ENCODE results near the gene AK1. TPM values are rescaled to one million over a fixed set of nuclear protein-coding genes. Genes with fewer than 3 reads are reported as not detected.

The AK1 gene
- total RNA-seq, 1 experiment from 2014 or later = 84.5 TPM

DNA sequence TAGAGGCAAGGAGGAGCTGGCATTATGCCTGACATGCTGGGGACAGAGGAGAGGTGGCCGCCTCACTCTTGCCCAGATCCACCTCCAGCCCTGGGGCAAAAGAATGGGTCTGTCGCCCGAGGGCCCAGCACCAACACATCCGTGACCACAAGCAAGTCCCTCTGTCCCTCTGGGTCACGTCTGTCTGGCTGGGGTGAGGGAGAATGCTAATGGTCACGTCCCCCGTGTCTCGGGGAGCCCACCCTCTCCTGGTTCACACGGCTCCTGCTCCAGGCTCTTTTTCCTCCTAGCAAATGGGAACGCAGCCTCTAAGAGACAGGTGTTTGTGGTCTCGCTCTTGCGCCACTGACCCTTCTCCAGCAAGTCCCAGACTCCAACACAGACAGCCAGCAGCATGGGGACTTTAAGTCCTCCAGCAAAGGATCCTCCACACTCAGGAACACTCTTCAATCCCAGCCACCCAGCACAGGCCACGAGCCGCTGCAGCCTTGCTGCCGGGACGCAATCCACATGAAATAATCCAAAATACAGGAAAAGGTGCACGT is 27.1 kb downstream of the AK1 start:
- no peak overlapping the region for H3K4me3 ChIP-seq
- H3K36me3 ChIP-seq (ENCODE audit: low read depth) = peaks cover 5% of the 10 kb centered on the region; the same call in 1 of the 2 replicates
- H2AFZ ChIP-seq = no peak overlapping the region
- CTCF ChIA-PET = no interaction called here
- peaks cover 18% of the 10 kb centered on the region for H3K9me3 ChIP-seq (ENCODE audit: insufficient read depth, low read depth)
- H3K9me2 ChIP-seq (ENCODE audit: insufficient read depth) = no peaks in the 10 kb centered on the region
- no peak for TF ChIP-seq EZH2 (IDR thresholded peaks at IDR 0.05; ENCODE audit: low read depth)
- TF ChIP-seq, protein P1, sequence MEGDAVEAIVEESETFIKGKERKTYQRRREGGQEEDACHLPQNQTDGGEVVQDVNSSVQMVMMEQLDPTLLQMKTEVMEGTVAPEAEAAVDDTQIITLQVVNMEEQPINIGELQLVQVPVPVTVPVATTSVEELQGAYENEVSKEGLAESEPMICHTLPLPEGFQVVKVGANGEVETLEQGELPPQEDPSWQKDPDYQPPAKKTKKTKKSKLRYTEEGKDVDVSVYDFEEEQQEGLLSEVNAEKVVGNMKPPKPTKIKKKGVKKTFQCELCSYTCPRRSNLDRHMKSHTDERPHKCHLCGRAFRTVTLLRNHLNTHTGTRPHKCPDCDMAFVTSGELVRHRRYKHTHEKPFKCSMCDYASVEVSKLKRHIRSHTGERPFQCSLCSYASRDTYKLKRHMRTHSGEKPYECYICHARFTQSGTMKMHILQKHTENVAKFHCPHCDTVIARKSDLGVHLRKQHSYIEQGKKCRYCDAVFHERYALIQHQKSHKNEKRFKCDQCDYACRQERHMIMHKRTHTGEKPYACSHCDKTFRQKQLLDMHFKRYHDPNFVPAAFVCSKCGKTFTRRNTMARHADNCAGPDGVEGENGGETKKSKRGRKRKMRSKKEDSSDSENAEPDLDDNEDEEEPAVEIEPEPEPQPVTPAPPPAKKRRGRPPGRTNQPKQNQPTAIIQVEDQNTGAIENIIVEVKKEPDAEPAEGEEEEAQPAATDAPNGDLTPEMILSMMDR (conservative IDR thresholded peaks at IDR 0.05) = no peak
- H3K27ac ChIP-seq = no peak overlapping the region
- peaks cover 5% of the 10 kb centered on the region; the same call in 1 of the 2 replicates for H3F3A ChIP-seq (ENCODE audit: insufficient read depth, low read depth)
- BruUV-seq (replicated peaks) = no TSS peak
- DNase-seq = no peak
- POLR2A ChIA-PET (ENCODE audit: unreplicated experiment) = no interaction called here
- H4K20me1 ChIP-seq (ENCODE audit: insufficient read depth) = no peaks in the 10 kb centered on the region
- intact Hi-C loops (cut with micrococcal nuclease; ENCODE audit: unreplicated experiment) = no loop called here
- H3K4me2 ChIP-seq = no peak overlapping the region
- no peaks in the 10 kb centered on the region for H3K27me3 ChIP-seq (ENCODE audit: insufficient read depth, low read depth)
- H3K79me2 ChIP-seq (ENCODE audit: low read depth) = no peaks in the 10 kb centered on the region
- H3K4me1 ChIP-seq (replicated peaks; ENCODE audit: insufficient read depth) = peaks cover 16% of the 10 kb centered on the region

DNA sequence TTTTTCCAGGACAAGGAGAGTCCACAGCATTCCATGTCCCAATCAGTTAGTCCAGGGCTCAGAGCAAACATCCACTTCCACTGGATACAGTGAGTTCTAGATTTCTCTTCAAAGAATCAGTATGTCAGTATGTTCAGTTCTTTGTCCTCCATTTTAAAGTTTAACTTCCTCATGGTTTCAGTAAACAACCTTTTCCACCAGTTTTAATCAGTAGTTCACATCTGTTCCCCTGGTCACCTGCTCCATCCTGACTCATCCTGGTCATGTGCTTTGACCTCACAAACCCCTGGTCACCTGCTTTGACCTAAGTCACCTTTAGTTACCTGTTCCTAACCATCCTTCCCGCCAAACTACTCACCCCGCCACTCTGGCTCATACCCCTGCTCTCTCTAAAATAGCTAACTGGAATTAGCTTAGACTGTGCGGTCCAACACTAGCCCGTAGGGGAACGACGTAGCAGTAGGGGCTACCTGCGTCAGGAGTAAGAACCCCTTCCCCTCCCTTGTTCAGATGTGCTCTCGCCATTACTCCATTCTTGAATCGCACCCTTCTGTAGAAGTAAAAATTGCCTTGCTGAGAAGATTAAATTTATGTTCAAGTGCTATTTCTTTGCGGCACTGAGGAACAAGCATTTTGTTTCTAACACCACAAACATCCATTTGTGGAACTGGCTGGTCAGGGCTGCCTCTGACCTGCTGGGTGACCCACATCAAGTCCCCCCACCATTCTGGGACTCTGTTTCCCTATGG is 28.5 kb downstream of the AK1 start:
- H3K4me3 ChIP-seq = no peak overlapping the region
- no peak for DNase-seq
- no peaks in the 10 kb centered on the region for H3K9me2 ChIP-seq (ENCODE audit: insufficient read depth)
- peaks cover 5% of the 10 kb centered on the region; the same call in 1 of the 2 replicates for H3K36me3 ChIP-seq (ENCODE audit: low read depth)
- H3K79me2 ChIP-seq (ENCODE audit: low read depth) = no peaks in the 10 kb centered on the region
- H3K27me3 ChIP-seq (ENCODE audit: insufficient read depth, low read depth) = no peaks in the 10 kb centered on the region
- H3K4me1 ChIP-seq (replicated peaks; ENCODE audit: insufficient read depth) = peaks cover 10% of the 10 kb centered on the region
- peaks cover 4% of the 10 kb centered on the region; the same call in 1 of the 2 replicates for H3F3A ChIP-seq (ENCODE audit: insufficient read depth, low read depth)
- no peak overlapping the region for H3K4me2 ChIP-seq
- intact Hi-C loops (cut with micrococcal nuclease; ENCODE audit: unreplicated experiment) = no loop called here
- no peak for TF ChIP-seq EZH2 (IDR thresholded peaks at IDR 0.05; ENCODE audit: low read depth)
- TF ChIP-seq, protein P1 (conservative IDR thresholded peaks at IDR 0.05) = no peak
- POLR2A ChIA-PET (ENCODE audit: unreplicated experiment) = no interaction called here
- no peak overlapping the region for H3K27ac ChIP-seq
- no TSS peak for BruUV-seq (replicated peaks)
- H4K20me1 ChIP-seq (ENCODE audit: insufficient read depth) = no peaks in the 10 kb centered on the region
- CTCF ChIA-PET = no interaction called here
- H3K9me3 ChIP-seq (ENCODE audit: insufficient read depth, low read depth) = peaks cover 18% of the 10 kb centered on the region
- H2AFZ ChIP-seq = no peak overlapping the region

DNA sequence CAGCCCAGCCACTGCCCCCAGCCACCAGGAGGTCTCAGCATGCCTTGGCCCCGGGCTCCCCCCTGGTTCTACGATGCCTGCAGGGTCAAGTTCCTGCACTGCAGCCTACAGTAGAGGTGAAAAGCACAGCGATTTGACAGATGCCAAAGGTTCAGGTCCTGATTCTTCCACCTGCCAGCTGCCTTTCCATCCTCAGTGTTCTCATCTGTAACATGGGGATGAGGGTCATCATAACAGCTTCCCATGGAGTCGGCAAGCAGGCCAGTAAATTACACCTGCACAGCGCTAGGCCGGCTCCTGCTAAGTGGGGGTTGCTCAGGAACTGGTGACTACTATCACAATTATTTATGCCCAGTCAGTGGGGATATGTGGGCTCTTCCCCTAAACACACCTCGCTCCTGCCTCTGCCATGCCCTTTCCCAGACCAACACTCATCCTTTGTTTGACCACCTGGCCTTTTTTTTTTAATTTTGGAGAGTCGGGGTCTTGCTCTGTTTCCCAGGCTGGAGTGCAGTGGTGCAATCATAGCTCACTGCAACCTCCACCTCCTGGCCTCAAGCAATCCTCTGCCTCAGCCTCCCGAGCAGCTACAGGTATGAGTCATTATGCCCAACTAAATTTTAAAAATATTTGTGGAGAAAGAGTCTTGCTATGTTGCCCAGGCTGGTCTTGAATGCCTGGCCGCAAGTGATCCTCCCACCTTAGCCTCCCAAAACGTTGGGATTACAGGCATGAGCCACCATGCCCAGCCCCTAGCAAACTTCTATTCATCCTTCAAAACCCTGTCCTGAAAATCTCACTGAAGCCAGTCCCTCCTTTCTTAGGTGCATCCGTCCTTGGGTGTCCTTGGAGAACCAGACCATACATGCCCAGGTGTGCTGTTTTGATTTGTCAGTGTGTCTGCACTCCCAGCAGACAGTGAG is 29.4 kb downstream of the AK1 start:
- no peaks in the 10 kb centered on the region for H3F3A ChIP-seq (ENCODE audit: insufficient read depth, low read depth)
- H4K20me1 ChIP-seq (ENCODE audit: insufficient read depth) = no peaks in the 10 kb centered on the region
- intact Hi-C loops (cut with micrococcal nuclease; ENCODE audit: unreplicated experiment) = no loop called here
- CTCF ChIA-PET = no interaction called here
- no peak overlapping the region for H3K27ac ChIP-seq
- DNase-seq = no peak
- BruUV-seq (replicated peaks) = no TSS peak
- H3K27me3 ChIP-seq (ENCODE audit: insufficient read depth, low read depth) = no peaks in the 10 kb centered on the region
- peaks cover 2% of the 10 kb centered on the region; the same call in 1 of the 2 replicates for H3K4me1 ChIP-seq (replicated peaks; ENCODE audit: insufficient read depth)
- POLR2A ChIA-PET (ENCODE audit: unreplicated experiment) = no interaction called here
- no peak overlapping the region for H2AFZ ChIP-seq
- no peak for TF ChIP-seq EZH2 (IDR thresholded peaks at IDR 0.05; ENCODE audit: low read depth)
- TF ChIP-seq, protein P1 (conservative IDR thresholded peaks at IDR 0.05) = no peak
- peaks cover 18% of the 10 kb centered on the region for H3K9me3 ChIP-seq (ENCODE audit: insufficient read depth, low read depth)
- no peak overlapping the region for H3K4me3 ChIP-seq
- no peaks in the 10 kb centered on the region for H3K9me2 ChIP-seq (ENCODE audit: insufficient read depth)
- no peak overlapping the region for H3K4me2 ChIP-seq
- no peaks in the 10 kb centered on the region for H3K79me2 ChIP-seq (ENCODE audit: low read depth)
- H3K36me3 ChIP-seq (ENCODE audit: low read depth) = peaks cover 5% of the 10 kb centered on the region; the same call in 1 of the 2 replicates

Data from PC-9 (cell line).